A673 (cell line): Measurements from ENCODE around the gene HNRNPC. TPM values are rescaled to one million over a fixed set of nuclear protein-coding genes. Genes with fewer than 3 reads are reported as not detected.

Source experiments
- BruUV-seq: library from RNA; stranded (reverse); fragments of 400-500 nt; replicated peaks from 2 replicates; lab custom pipeline; 2021; lab: Mats Ljungman, UMichigan
- CTCF ChIA-PET: fragments of 300-600 bp; sonication (Branson Sonifier 250); formaldehyde crosslinking; loops from one replicate; lab custom pipeline; 2022; ENCODE audit warnings: antibody characterized with exemption; lab: Charles Lee
- POLR2A ChIA-PET: fragments of 300-600 bp; sonication (Branson Sonifier 250); formaldehyde crosslinking; loops from one replicate; lab custom pipeline; 2022; ENCODE audit warnings: antibody characterized with exemption; ENCODE audit not compliant: low non-redundant PET; lab: Charles Lee
- DNase-seq: peaks from one replicate; pipeline ENCODE4 v3.0.0-alpha.2; 2015; ENCODE audit warnings: low spot score
- H3K27ac ChIP-seq: fragments of 200-600 bp; sonication (generic); 2 replicates; pipeline ENCODE4 v1.5.1; 2016; ENCODE audit warnings: mixed run types, low read depth, mild to moderate bottlenecking, mixed read lengths, antibody characterized with exemption, low read length; ENCODE audit not compliant: poor library complexity, severe bottlenecking
- H3K27me3 ChIP-seq: fragments of 200-600 bp; sonication (generic); replicated peaks from 2 replicates; pipeline ENCODE4 v1.6.1; 2017; ENCODE audit warnings: mixed run types, low read depth, mild to moderate bottlenecking, mixed read lengths, antibody characterized with exemption, low read length; ENCODE audit not compliant: insufficient read depth, poor library complexity
- H3K36me3 ChIP-seq: fragments of 200-600 bp; sonication (generic); 2 replicates; pipeline ENCODE4 v1.6.1; 2016; ENCODE audit warnings: mixed run types, mild to moderate bottlenecking, mixed read lengths, antibody characterized with exemption, low read length; ENCODE audit not compliant: insufficient read depth, poor library complexity, severe bottlenecking
- H3K4me1 ChIP-seq: fragments of 200-600 bp; sonication (generic); 2 replicates; pipeline ENCODE4 v1.6.1; 2017; ENCODE audit warnings: mixed run types, mild to moderate bottlenecking, mixed read lengths, antibody characterized with exemption, low read length; ENCODE audit not compliant: insufficient read depth, poor library complexity, severe bottlenecking
- H3K4me3 ChIP-seq: fragments of 200-600 bp; sonication (generic); 2 replicates; pipeline ENCODE4 v1.5.1; 2016; ENCODE audit warnings: low read depth, mixed run types, mild to moderate bottlenecking, mixed read lengths, low read length; ENCODE audit not compliant: poor library complexity, severe bottlenecking
- H3K9me3 ChIP-seq: fragments of 200-600 bp; sonication (generic); 2 replicates; pipeline ENCODE4 v1.6.1; 2016; ENCODE audit warnings: mixed run types, low read depth, mild to moderate bottlenecking, mixed read lengths, antibody characterized with exemption, low read length; ENCODE audit not compliant: poor library complexity, severe bottlenecking
- CTCF ChIP-seq: fragments of 300-800, 200-600 bp; sonication (generic); conservative IDR thresholded peaks from 2 replicates; pipeline ENCODE4 v1.5.1; 2017; ENCODE audit warnings: low read depth, mild to moderate bottlenecking, antibody characterized with exemption, low read length, moderate library complexity, mixed read lengths
- EZH2 ChIP-seq: fragments of 200-600 bp; sonication (generic); IDR thresholded peaks from 2 replicates; pipeline ENCODE4 v1.6.1; 2017; ENCODE audit warnings: borderline replicate concordance, low read depth, mild to moderate bottlenecking, mixed read lengths, antibody characterized with exemption, low read length; ENCODE audit not compliant: poor library complexity, severe bottlenecking
- intact Hi-C: fragments of 100-400 bp; cut with micrococcal nuclease; formaldehyde crosslinking; loops from one replicate; pipeline ENCODE4 v1.10.0; 2022; ENCODE audit not compliant: unreplicated experiment
- total RNA-seq: library from RNA; stranded (reverse); gene quantifications from 2 replicates; pipeline ENCODE4 v1.2.3, GENCODE V29; 2021

The HNRNPC gene
- total RNA-seq, 1 experiment from 2014 or later: 949 TPM

- Histone ChIP-seq H3K4me1 (peaks cover 21% of the 10 kb centered on the region), H3K4me3 (no peak overlapping the region), H3K27me3 (no peaks in the 10 kb centered on the region), H3K27ac (peak overlapping the region; percentile 19), H3K36me3 (peaks cover 96% of the 10 kb centered on the region), H3K9me3 (no peaks in the 10 kb centered on the region)
- no peak for DNase-seq
- TF ChIP-seq CTCF (no peak), EZH2 (no peak)
- intact Hi-C loops: no loop called here
- CTCF ChIA-PET: no interaction called here
- BruUV-seq: no TSS peak
- POLR2A ChIA-PET: no interaction called here
These were observed 48.3 kb downstream of the HNRNPC start for GRCh38 chr14:21220874-21221477.

- POLR2A ChIA-PET: no interaction called here
These were observed 49.6 kb downstream of the HNRNPC start for GRCh38 chr14:21219561-21220111.

GRCh38 chr14:21219120-21219519 lies 50.1 kb downstream of the HNRNPC start:
- Histone ChIP-seq H3K9me3 (no peaks in the 10 kb centered on the region), H3K4me1 (peaks cover 21% of the 10 kb centered on the region), H3K27ac (no peak overlapping the region), H3K4me3 (no peak overlapping the region), H3K27me3 (no peaks in the 10 kb centered on the region), H3K36me3 (peaks cover 96% of the 10 kb centered on the region)
- BruUV-seq: no TSS peak
- intact Hi-C loops: no loop called here
- no peak for TF ChIP-seq CTCF
- no peak for TF ChIP-seq EZH2
- no peak for DNase-seq
- CTCF ChIA-PET: no interaction called here
- POLR2A ChIA-PET: no interaction called here

More at GRCh38 chr14:21219561-21220111, 49.6 kb downstream of the HNRNPC start:
- Histone ChIP-seq H3K4me3 (no peak overlapping the region), H3K9me3 (no peaks in the 10 kb centered on the region), H3K36me3 (peaks cover 96% of the 10 kb centered on the region), H3K27me3 (no peaks in the 10 kb centered on the region), H3K27ac (no peak overlapping the region), H3K4me1 (peaks cover 21% of the 10 kb centered on the region)
- intact Hi-C loops: no loop called here
- CTCF ChIA-PET: no interaction called here
- BruUV-seq: TSS peak; percentile 10
- no peak for DNase-seq
- TF ChIP-seq CTCF: no peak
- TF ChIP-seq EZH2: no peak
